Transverse colon (tissue), 4 donors: ENCODE measurements around the gene DNAJB7.

Experiments used
- POLR2A ChIP-seq: fragments of 450-650 bp; IDR thresholded peaks from one replicate; pipeline ENCODE4 v1.6.1; 2016; ENCODE audit warnings: antibody characterized with exemption, mild to moderate bottlenecking, moderate library complexity
- POLR2AphosphoS5 ChIP-seq, 3 donors: sonication (generic); formaldehyde crosslinking; IDR thresholded peaks; one replicate each; pipeline ENCODE4 v1.6.1; 2016; ENCODE audit warnings: antibody characterized with exemption in 3 of 3
- TF ChIP-seq, protein P1 (sequence below), 5 experiments: fragments of 200-600 bp in 3 of 5; fragments of 450-650 bp in 2 of 5; sonication (generic) in 3 of 5; IDR thresholded peaks; 1 replicate in 2 of 5; 2 replicates in 3 of 5; pipeline ENCODE4 v1.5.1; 2016 to 2017; ENCODE audit warnings: antibody characterized with exemption in 5 of 5, inconsistent platforms in 3 of 5, mild to moderate bottlenecking in 2 of 5, moderate library complexity in 1 of 5

- TF ChIP-seq, protein P1, sequence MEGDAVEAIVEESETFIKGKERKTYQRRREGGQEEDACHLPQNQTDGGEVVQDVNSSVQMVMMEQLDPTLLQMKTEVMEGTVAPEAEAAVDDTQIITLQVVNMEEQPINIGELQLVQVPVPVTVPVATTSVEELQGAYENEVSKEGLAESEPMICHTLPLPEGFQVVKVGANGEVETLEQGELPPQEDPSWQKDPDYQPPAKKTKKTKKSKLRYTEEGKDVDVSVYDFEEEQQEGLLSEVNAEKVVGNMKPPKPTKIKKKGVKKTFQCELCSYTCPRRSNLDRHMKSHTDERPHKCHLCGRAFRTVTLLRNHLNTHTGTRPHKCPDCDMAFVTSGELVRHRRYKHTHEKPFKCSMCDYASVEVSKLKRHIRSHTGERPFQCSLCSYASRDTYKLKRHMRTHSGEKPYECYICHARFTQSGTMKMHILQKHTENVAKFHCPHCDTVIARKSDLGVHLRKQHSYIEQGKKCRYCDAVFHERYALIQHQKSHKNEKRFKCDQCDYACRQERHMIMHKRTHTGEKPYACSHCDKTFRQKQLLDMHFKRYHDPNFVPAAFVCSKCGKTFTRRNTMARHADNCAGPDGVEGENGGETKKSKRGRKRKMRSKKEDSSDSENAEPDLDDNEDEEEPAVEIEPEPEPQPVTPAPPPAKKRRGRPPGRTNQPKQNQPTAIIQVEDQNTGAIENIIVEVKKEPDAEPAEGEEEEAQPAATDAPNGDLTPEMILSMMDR (IDR thresholded peaks at IDR 0.05) = no peak
- TF ChIP-seq POLR2A = no peak
- no peak for TF ChIP-seq POLR2AphosphoS5 (IDR thresholded peaks at IDR 0.05)
Measured at GRCh38 chr22:40857309-40857855, 4.5 kb downstream of the DNAJB7 start.
